ENCODE data around the gene RAPSN. TPM values are rescaled to one million over a fixed set of nuclear protein-coding genes. Genes with fewer than 3 reads are reported as not detected.

Gene RAPSN
- total and polyA plus RNA-seq, 8 donors, result 0.18 to 0.92 (median 0.33) TPM

DNA sequence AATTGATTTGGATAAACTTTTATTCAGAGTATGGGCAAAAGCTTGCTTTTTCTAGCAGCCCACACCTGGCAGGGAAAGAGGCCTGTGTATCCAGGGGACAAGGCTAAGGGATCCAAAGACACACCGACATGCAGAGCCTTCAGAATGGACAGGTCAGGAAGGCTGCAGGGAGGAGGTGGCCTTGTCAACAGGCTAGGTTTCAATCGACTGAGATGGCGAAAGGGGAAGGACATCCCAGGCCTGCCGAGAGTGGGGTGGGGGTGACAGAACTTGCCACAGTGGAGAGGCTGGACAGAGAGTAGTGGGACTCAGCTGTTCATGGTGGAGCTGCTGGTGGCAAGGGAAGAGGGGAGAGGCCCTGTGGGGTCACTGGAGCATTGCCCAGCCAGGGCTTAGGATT is 45.8 kb downstream of the RAPSN start:
- ATAC-seq (no peak), DNase-seq (peak in 1 of 6 donors; percentile 13), FAIRE-seq (no peak)
- Histone ChIP-seq H3K9me3 (no peaks in the 10 kb centered on the region), H3K27me3 (no peaks in the 10 kb centered on the region), H3K4me1 (peaks cover 5 to 18% (median 8%) of the 10 kb centered on the region in 3 donors), H3K36me3 (no peaks in the 10 kb centered on the region), H3K4me3 (no peak overlapping the region), H3K27ac (no peak overlapping the region)
- WGBS, 2 donors, result 73 to 76% methylated on average over 4 of the region's 4 CpGs
- intact Hi-C loops (cut with DNase I), result no loop called here
- TF ChIP-seq CTCF (IDR thresholded peaks at IDR 0.05), result no peak

DNA sequence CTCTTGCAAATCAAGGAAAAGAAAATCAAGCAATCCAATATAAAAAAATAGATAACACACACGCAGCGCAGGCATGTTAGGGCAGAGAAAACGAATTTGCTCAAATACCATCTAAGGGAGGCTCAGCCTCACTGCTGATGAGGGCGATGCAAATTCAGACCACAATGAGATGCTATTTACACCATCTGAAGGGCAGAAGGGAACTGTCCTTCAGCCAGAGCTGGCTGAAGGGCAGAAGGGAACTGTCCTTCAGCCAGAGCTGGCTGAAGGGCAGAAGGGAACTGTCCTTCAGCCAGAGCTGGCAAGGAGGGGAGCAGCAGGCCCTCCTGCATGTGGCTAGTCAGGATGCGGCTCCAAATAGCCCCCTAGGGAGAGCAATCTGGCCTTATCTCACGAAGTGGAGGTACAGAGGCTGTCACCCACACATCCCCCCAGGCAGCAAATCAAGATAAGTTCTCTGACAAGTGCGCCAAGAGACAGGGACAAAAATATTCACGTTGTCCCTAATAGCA is 48.1 kb downstream of the RAPSN start:
- intact Hi-C loops (cut with DNase I), result no loop called here
- Histone ChIP-seq H3K4me1 (peaks cover 0 to 5% (median 0%) of the 10 kb centered on the region in 3 donors), H3K4me3 (peak overlapping the region in 2 of 4 donors; percentile 47 to 61), H3K27me3 (no peaks in the 10 kb centered on the region), H3K9me3 (no peaks in the 10 kb centered on the region), H3K36me3 (no peaks in the 10 kb centered on the region), H3K27ac (peak overlapping the region in 3 of 4 donors; percentile 46 to 65 (median 63))
- FAIRE-seq, result no peak
- WGBS, 2 donors, result 18 to 26% methylated on average over 8 of the region's 8 CpGs
- no peak for TF ChIP-seq CTCF (IDR thresholded peaks at IDR 0.05)
- DNase-seq, result peak in 1 of 6 donors; percentile 12
- peak; percentile 23 to 55 (median 42) for ATAC-seq

- no peaks in the 10 kb centered on the region for H3K36me3 ChIP-seq
- H3K4me1 ChIP-seq, result peaks cover 0 to 5% (median 0%) of the 10 kb centered on the region in 3 donors
- WGBS, 2 donors, result 5 to 12% methylated on average over 23 to 46 of the region's 47 CpGs
- intact Hi-C loops (cut with DNase I), result no loop called here
- H3K27me3 ChIP-seq, result no peaks in the 10 kb centered on the region
- H3K27ac ChIP-seq, result peak overlapping the region in 3 of 4 donors; percentile 46 to 65 (median 63)
- peak in 3 of 6 donors; percentile 26 to 61 (median 47) for DNase-seq
- no peak for FAIRE-seq
- TF ChIP-seq CTCF (IDR thresholded peaks at IDR 0.05), result no peak
- peak overlapping the region; percentile 43 to 61 (median 46) for H3K4me3 ChIP-seq
- ATAC-seq, result peak; percentile 82 to 92 (median 87)
- H3K9me3 ChIP-seq, result no peaks in the 10 kb centered on the region
Measured at GRCh38 chr11:47399860-47400767, 48.8 kb downstream of the RAPSN start.

GRCh38 chr11:47398551-47398950 is 50.4 kb downstream of the RAPSN start:
- intact Hi-C loops (cut with DNase I), result no loop called here
- H3K9me3 ChIP-seq, result no peaks in the 10 kb centered on the region
- H3K4me1 ChIP-seq, result peaks cover 0 to 5% (median 0%) of the 10 kb centered on the region in 3 donors
- no peak overlapping the region for H3K4me3 ChIP-seq
- no peaks in the 10 kb centered on the region for H3K27me3 ChIP-seq
- 98 to 100% methylated on average over 1 of the region's 1 CpG for WGBS, 2 donors
- TF ChIP-seq CTCF (IDR thresholded peaks at IDR 0.05), result no peak
- H3K36me3 ChIP-seq, result no peaks in the 10 kb centered on the region
- no peak for FAIRE-seq
- peak in 2 of 6 donors; percentile 9 to 37 for DNase-seq
- ATAC-seq, result no peak
- no peak overlapping the region for H3K27ac ChIP-seq

All from pancreas (tissue), 10 donors.